GM23248 (cell line): ENCODE results near the gene RPL39.

Source experiments
- EZH2 ChIP-seq: fragments of 200-600 bp; sonication (generic); IDR thresholded peaks from 2 replicates; pipeline ENCODE4 v1.6.1; 2018; ENCODE audit warnings: antibody characterized with exemption, mild to moderate bottlenecking; ENCODE audit not compliant: insufficient read depth, poor library complexity, severe bottlenecking
- EZH2phosphoT487 ChIP-seq: fragments of 200-600 bp; sonication (generic); IDR thresholded peaks from 2 replicates; pipeline ENCODE4 v1.6.1; 2018; ENCODE audit warnings: antibody characterized with exemption, moderate library complexity, mild to moderate bottlenecking, low read depth; ENCODE audit not compliant: insufficient read depth

- no peak for TF ChIP-seq EZH2phosphoT487
- TF ChIP-seq EZH2: no peak
Observed at GRCh38 chrX:119738742-119739141, 52.7 kb downstream of the RPL39 start.
